Measurements from ENCODE around the gene DCAF5.

DNA sequence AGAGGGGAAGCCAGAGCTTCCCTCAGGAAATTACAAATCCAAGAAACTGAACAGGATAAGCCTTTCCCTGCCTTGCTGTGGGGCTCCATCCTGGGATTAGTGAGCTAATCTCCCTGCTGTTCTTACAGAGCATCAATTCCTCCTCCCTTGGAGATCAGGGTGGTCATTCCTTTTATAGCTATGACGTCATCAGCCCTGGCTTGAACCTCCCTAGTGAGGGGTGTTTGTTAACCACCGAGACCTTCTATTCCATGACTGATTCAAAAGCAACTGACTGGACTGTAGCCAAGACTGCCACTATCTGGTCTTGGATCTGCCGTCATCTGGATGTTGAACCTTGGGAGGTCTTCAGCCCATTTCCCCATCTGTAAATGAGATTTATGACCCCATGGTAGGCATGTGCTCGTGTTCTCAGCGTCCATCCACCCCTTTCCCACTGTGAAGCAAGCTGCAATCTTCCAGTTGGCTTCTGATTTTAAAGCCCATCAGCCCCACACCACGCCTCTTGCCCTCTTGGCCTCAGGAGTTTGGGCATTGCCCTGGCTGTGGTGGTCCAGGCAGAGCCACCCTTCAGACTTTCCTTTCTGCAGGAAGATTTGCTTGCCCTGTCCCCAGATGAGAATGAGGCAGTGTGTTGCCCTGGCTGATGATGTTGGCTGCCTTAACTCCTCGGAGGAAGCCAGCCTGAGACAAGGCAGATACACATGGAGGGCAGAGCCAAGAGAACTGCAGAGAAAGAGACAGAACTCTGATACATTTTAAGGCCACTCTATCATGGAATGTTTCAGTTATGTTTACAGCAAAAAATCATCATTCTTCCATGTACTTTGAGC lies 114.2 kb downstream of the DCAF5 start:
- TF ChIP-seq, protein P1, sequence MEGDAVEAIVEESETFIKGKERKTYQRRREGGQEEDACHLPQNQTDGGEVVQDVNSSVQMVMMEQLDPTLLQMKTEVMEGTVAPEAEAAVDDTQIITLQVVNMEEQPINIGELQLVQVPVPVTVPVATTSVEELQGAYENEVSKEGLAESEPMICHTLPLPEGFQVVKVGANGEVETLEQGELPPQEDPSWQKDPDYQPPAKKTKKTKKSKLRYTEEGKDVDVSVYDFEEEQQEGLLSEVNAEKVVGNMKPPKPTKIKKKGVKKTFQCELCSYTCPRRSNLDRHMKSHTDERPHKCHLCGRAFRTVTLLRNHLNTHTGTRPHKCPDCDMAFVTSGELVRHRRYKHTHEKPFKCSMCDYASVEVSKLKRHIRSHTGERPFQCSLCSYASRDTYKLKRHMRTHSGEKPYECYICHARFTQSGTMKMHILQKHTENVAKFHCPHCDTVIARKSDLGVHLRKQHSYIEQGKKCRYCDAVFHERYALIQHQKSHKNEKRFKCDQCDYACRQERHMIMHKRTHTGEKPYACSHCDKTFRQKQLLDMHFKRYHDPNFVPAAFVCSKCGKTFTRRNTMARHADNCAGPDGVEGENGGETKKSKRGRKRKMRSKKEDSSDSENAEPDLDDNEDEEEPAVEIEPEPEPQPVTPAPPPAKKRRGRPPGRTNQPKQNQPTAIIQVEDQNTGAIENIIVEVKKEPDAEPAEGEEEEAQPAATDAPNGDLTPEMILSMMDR (conservative IDR thresholded peaks at IDR 0.05 in 1 of 2, IDR thresholded peaks at IDR 0.05 in 1 of 2; ENCODE audit: extremely low read depth in 1 of 2, insufficient read depth in 1 of 2, low read depth in 1 of 2, low read length in 2 of 2): no peak
- no peak for TF ChIP-seq EZH2 (IDR thresholded peaks at IDR 0.05; ENCODE audit: borderline replicate concordance, low read length)
